H1 (cell line): ENCODE data around the gene SLIRP. TPM values are rescaled to one million over a fixed set of nuclear protein-coding genes. Genes with fewer than 3 reads are reported as not detected.

Experiments used
- CTCF ChIA-PET: fragments of 300-600 bp; sonication (Branson Sonifier 250); formaldehyde crosslinking; loops from one replicate; lab custom pipeline; 2021; ENCODE audit not compliant: partially characterized antibody; lab: Charles Lee
- POLR2A ChIA-PET: fragments of 300-600 bp; sonication (Branson Sonifier 250); formaldehyde crosslinking; loops from one replicate; lab custom pipeline; 2021; ENCODE audit warnings: inconsistent platforms; ENCODE audit not compliant: partially characterized antibody; lab: Charles Lee
- DNase-seq, 2 experiments: peaks; one replicate each; pipeline versions ENCODE4 v3.0.0 to v3.0.0-alpha.2; 2010 to 2022; ENCODE audit warnings: low spot score in 2 of 2, low read depth in 1 of 2, mixed read lengths in 1 of 2
- FAIRE-seq: peaks from 2 replicates; lab custom pipeline; 2011; peaks lifted over from hg19 to GRCh38; lab: Jason Lieb, UNC
- H2AFZ ChIP-seq: 2 replicates; pipeline ENCODE4 v1.8.1; 2012; ENCODE audit warnings: low read length, inconsistent platforms
- H2AK5ac ChIP-seq: 2 replicates; pipeline ENCODE4 v1.6.1; 2013; ENCODE audit warnings: low read depth, low read length
- H2BK120ac ChIP-seq: replicated peaks from 2 replicates; pipeline ENCODE3; 2013; ENCODE audit warnings: low read depth, low read length, inconsistent platforms
- H2BK12ac ChIP-seq: 2 replicates; pipeline ENCODE4 v1.6.1; 2013; ENCODE audit warnings: low read depth, low read length
- H2BK15ac ChIP-seq: 2 replicates; pipeline ENCODE4 v1.6.1; 2013; ENCODE audit warnings: low read length
- H2BK20ac ChIP-seq: 2 replicates; pipeline ENCODE4 v1.6.1; 2013; ENCODE audit warnings: low read length
- H2BK5ac ChIP-seq: 2 replicates; pipeline ENCODE4 v1.6.1; 2013; ENCODE audit warnings: low read depth, low read length
- H3K14ac ChIP-seq: 2 replicates; pipeline ENCODE4 v1.6.1; 2013; ENCODE audit warnings: inconsistent platforms; ENCODE audit not compliant: insufficient read length
- H3K18ac ChIP-seq: 2 replicates; pipeline ENCODE4 v1.6.1; 2013; ENCODE audit warnings: low read length; ENCODE audit errors: extremely low read depth
- H3K23ac ChIP-seq: 2 replicates; pipeline ENCODE4 v1.6.1; 2013; ENCODE audit warnings: inconsistent platforms; ENCODE audit not compliant: insufficient read length
- H3K23me2 ChIP-seq: 2 replicates; pipeline ENCODE4 v1.6.1; 2013; ENCODE audit warnings: low read depth, low read length
- H3K27ac ChIP-seq: 2 replicates; pipeline ENCODE4 v1.6.1; 2011; ENCODE audit warnings: low read depth, low read length, inconsistent platforms
- H3K27me3 ChIP-seq, 4 experiments: replicated peaks in 1 of 4; 1 replicate in 1 of 4; 2 replicates in 3 of 4; pipeline versions ENCODE4 v1.6.1 to v1.8.1; 2011 to 2013; ENCODE audit warnings: low read length in 3 of 4, mild to moderate bottlenecking in 3 of 4, inconsistent platforms in 2 of 4, mixed read lengths in 2 of 4, moderate library complexity in 1 of 4; ENCODE audit not compliant: control insufficient read depth in 3 of 4, insufficient read depth in 3 of 4; ENCODE audit errors: extremely low read depth in 1 of 4
- H3K36me3 ChIP-seq, 4 experiments: 2 replicates each; pipeline versions ENCODE4 v1.6.1 to v1.8.1; 2011 to 2013; ENCODE audit warnings: mild to moderate bottlenecking in 4 of 4, low read length in 3 of 4, moderate library complexity in 2 of 4, control low read depth in 1 of 4, inconsistent platforms in 1 of 4; ENCODE audit not compliant: insufficient read depth in 4 of 4, control insufficient read depth in 2 of 4
- H3K4ac ChIP-seq: replicated peaks from 2 replicates; pipeline ENCODE3; 2013; ENCODE audit warnings: low read length, low read depth, mixed read lengths, inconsistent platforms; ENCODE audit not compliant: insufficient read length
- H3K4me1 ChIP-seq, 4 experiments: replicated peaks in 1 of 4; 1 replicate in 1 of 4; 2 replicates in 3 of 4; pipeline versions ENCODE4 v1.6.1 to v1.8.1; 2011 to 2013; ENCODE audit warnings: low read length in 3 of 4, inconsistent platforms in 2 of 4, mixed read lengths in 1 of 4; ENCODE audit not compliant: insufficient read depth in 4 of 4, control insufficient read depth in 3 of 4
- H3K4me2 ChIP-seq, 2 experiments: 2 replicates each; pipeline versions ENCODE4 v1.6.1 to v1.8.1; 2011 to 2013; ENCODE audit warnings: low read depth in 2 of 2, low read length in 2 of 2, control low read depth in 1 of 2, inconsistent platforms in 1 of 2, mild to moderate bottlenecking in 1 of 2; ENCODE audit not compliant: insufficient read depth in 1 of 2
- H3K4me3 ChIP-seq, 4 experiments: fragments of 200-600, 300-600 bp in 1 of 4; sonication (generic), shearing (Covaris generic), sonication (Bioruptor Twin) in 1 of 4; 2 replicates each; pipeline versions ENCODE4 v1.5.1 to v1.8.1; 2011 to 2016; ENCODE audit warnings: low read length in 4 of 4, low read depth in 3 of 4, control low read depth in 2 of 4, inconsistent platforms in 2 of 4, mild to moderate bottlenecking in 2 of 4, mixed read lengths in 1 of 4, moderate library complexity in 1 of 4; ENCODE audit not compliant: insufficient read depth in 2 of 4; ENCODE audit errors: extremely low read depth in 1 of 4
- H3K56ac ChIP-seq: replicated peaks from 2 replicates; pipeline ENCODE3; 2013; ENCODE audit warnings: low read depth, mild to moderate bottlenecking, mixed read lengths, low read length, inconsistent platforms; ENCODE audit not compliant: insufficient read length
- H3K79me1 ChIP-seq: 2 replicates; pipeline ENCODE4 v1.6.1; 2013; ENCODE audit warnings: low read depth, low read length, control low read depth
- H3K79me2 ChIP-seq, 2 experiments: 2 replicates each; pipeline versions ENCODE4 v1.6.1 to v1.8.1; 2012 to 2013; ENCODE audit warnings: low read length in 2 of 2, mild to moderate bottlenecking in 2 of 2, inconsistent platforms in 1 of 2; ENCODE audit not compliant: insufficient read depth in 2 of 2, control insufficient read depth in 1 of 2
- H3K9ac ChIP-seq, 4 experiments: replicated peaks in 1 of 4; 1 replicate in 1 of 4; 2 replicates in 3 of 4; pipeline versions ENCODE4 v1.6.1 to v1.8.1; 2011 to 2013; ENCODE audit warnings: low read depth in 3 of 4, low read length in 3 of 4, control low read depth in 2 of 4, mild to moderate bottlenecking in 2 of 4, moderate library complexity in 2 of 4, inconsistent platforms in 1 of 4; ENCODE audit errors: extremely low read depth in 1 of 4
- H3K9me3 ChIP-seq, 2 experiments: 2 replicates each; pipeline versions ENCODE4 v1.6.1 to v1.8.1; 2012 to 2013; ENCODE audit warnings: mild to moderate bottlenecking in 2 of 2, moderate library complexity in 2 of 2, control low read depth in 1 of 2, inconsistent platforms in 1 of 2, low read depth in 1 of 2, low read length in 1 of 2, mixed read lengths in 1 of 2; ENCODE audit not compliant: insufficient read depth in 2 of 2
- H4K20me1 ChIP-seq, 2 experiments: replicated peaks in 1 of 2; 2 replicates each; pipeline versions ENCODE3 to v1.8.1; 2011 to 2013; ENCODE audit warnings: inconsistent platforms in 2 of 2, low read length in 2 of 2, mild to moderate bottlenecking in 1 of 2; ENCODE audit not compliant: insufficient read depth in 2 of 2, control insufficient read depth in 1 of 2
- H4K5ac ChIP-seq: 2 replicates; pipeline ENCODE4 v1.6.1; 2013; ENCODE audit warnings: low read length, low read depth, mixed read lengths, inconsistent platforms; ENCODE audit not compliant: insufficient read length
- H4K8ac ChIP-seq: 2 replicates; pipeline ENCODE4 v1.8.0; 2013; ENCODE audit warnings: mild to moderate bottlenecking, moderate library complexity, low read length, inconsistent platforms; ENCODE audit not compliant: insufficient read depth; ENCODE audit errors: extremely low read depth
- H4K91ac ChIP-seq: replicated peaks from 2 replicates; pipeline ENCODE3; 2013; ENCODE audit warnings: low read length, mixed read lengths, inconsistent platforms; ENCODE audit not compliant: insufficient read length
- BRCA1 ChIP-seq: IDR thresholded peaks from 2 replicates; pipeline ENCODE4 v1.6.1; 2012; ENCODE audit warnings: low read depth, low read length, improper control_type of control experiment
- CBX5 ChIP-seq: fragments of 300-800, 300-1000 bp; sonication (generic); IDR thresholded peaks from 2 replicates; pipeline ENCODE4 v1.7.1; 2016; ENCODE audit warnings: antibody characterized with exemption, low read length, low read depth
- CEBPB ChIP-seq: IDR thresholded peaks from 2 replicates; pipeline ENCODE4 v1.6.1; 2012; ENCODE audit warnings: low read depth, low read length
- GABPA ChIP-seq: IDR thresholded peaks from 2 replicates; pipeline ENCODE4 v1.6.1; 2011; ENCODE audit warnings: mild to moderate bottlenecking, low read length, moderate library complexity, borderline replicate concordance; ENCODE audit not compliant: insufficient read depth
- POLR2A ChIP-seq, 2 experiments: IDR thresholded peaks; 1 replicate in 1 of 2; 2 replicates in 1 of 2; pipeline ENCODE4 v1.6.1; 2011; ENCODE audit warnings: low read depth in 2 of 2, low read length in 2 of 2, mild to moderate bottlenecking in 2 of 2; ENCODE audit errors: control extremely low read depth in 1 of 2
- POLR2AphosphoS5 ChIP-seq: IDR thresholded peaks from 2 replicates; pipeline ENCODE4 v1.6.1; 2011; ENCODE audit warnings: low read depth, low read length
- SRF ChIP-seq: IDR thresholded peaks from 2 replicates; pipeline ENCODE4 v1.6.1; 2011; ENCODE audit warnings: mild to moderate bottlenecking, low read depth, low read length, moderate library complexity
- SUZ12 ChIP-seq: fragments of 200-600 bp; sonication (generic); IDR thresholded peaks from 2 replicates; pipeline ENCODE4 v1.6.1; 2012; ENCODE audit warnings: mild to moderate bottlenecking, inconsistent platforms, low read length, moderate library complexity, mixed read lengths
- TAF7 ChIP-seq: optimal IDR thresholded peaks from 2 replicates; pipeline ENCODE3; 2011; ENCODE audit warnings: low read depth, mild to moderate bottlenecking, inconsistent platforms, low read length, moderate library complexity, borderline replicate concordance
- TEAD4 ChIP-seq: IDR thresholded peaks from 2 replicates; pipeline ENCODE4 v1.6.1; 2012; ENCODE audit warnings: low read depth, low read length, inconsistent platforms, mixed read lengths
- WGBS, 2 experiments: shearing (Covaris generic) in 1 of 2; methylation state at CpG; one replicate each; pipeline versions ENCODE4 v1.1.6 to v1.1.7; 2013 to 2015; ENCODE audit warnings: low lambda C conversion rate in 2 of 2, mixed read lengths in 2 of 2, inconsistent platforms in 1 of 2, low coverage in 1 of 2, missing lambda C conversion rate in 1 of 2; ENCODE audit not compliant: insufficient replicate concordance in 2 of 2, insufficient coverage in 1 of 2, insufficient read length in 1 of 2; ENCODE audit errors: extremely low coverage in 1 of 2, missing lambda C conversion rate in 1 of 2; 5-methylcytosine and 5-hydroxymethylcytosine counted together
- polyA plus RNA-seq, 7 experiments: library from polyadenylated mRNA; depleted of rRNA in 3 of 7; stranded (reverse) in 5 of 7; unstranded in 2 of 7; fragments of >200 nt in 5 of 7; fragments of 200-250 nt in 2 of 7; gene quantifications; 1 replicate in 5 of 7; 2 replicates in 1 of 7; 4 replicates in 1 of 7; pipeline versions ENCODE4 v1.2.1 to v1.2.3, GENCODE V29; 2011 to 2013; ENCODE audit warnings: missing spikeins in 2 of 7, mixed read lengths in 2 of 7
- total RNA-seq: library from RNA; stranded (reverse); fragmentation: NEBNext Ultra II Directional; extraction: Animal tissue kit (Norgen Biotek cat#: 25700); gene quantifications from 2 replicates; pipeline ENCODE4 v1.2.1, GENCODE V29; 2021
- TF ChIP-seq, protein P1 (sequence below): IDR thresholded peaks from 2 replicates; pipeline ENCODE4 v1.6.1; 2012; ENCODE audit warnings: low read length, inconsistent platforms

The SLIRP gene
- total and polyA plus RNA-seq, 2 of the 8 experiments (the other 6 are each of a cell fraction or from before 2014, with no cell fraction given) = 374 to 383 TPM

DNA sequence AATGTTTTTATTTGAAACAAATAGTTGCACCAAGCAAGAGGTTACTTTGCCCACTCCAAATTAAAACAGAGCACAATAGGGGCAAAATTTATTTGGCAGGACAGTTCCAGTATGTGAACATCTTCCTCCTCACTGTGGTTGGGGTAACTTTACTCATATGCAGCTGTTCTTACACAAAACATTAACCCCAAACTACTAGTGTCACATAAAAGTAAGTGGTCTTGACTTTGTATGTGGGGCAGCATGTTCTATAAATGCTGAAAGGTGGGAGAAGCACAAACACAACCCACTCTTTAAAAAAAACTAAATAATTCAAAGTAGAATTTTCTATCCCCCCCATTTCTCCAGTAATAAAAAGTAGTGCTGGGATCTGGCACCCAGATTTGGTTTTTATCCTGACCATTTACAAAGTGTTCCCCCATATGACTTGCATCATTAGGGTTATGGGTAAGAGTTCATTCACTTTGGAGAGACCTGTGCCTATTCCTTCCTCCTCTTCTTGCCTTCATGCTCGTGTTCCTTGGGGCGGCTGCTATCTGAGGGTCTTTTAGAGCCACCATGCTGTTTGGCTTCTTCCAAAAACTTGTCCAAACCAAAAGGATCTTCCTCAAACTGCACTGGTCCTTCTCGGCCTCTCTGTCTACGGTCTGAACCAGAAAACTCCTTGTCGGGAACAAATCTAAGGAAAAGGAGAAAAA, 9.9 kb downstream of the SLIRP start:
- Histone ChIP-seq H2BK120ac (no peak overlapping the region), H3K23me2 (no peaks in the 10 kb centered on the region), H2BK12ac (no peak overlapping the region), H2BK20ac (no peak overlapping the region), H2AK5ac (no peak overlapping the region), H3K4ac (no peak overlapping the region), H3K36me3 (peaks cover 16 to 83% (median 55%) of the 10 kb centered on the region in 4 experiments), H3K9ac (no peak overlapping the region), H3K4me2 (no peak overlapping the region), H2BK5ac (no peak overlapping the region), H4K20me1 (peaks cover 0 to 7% of the 10 kb centered on the region in 2 experiments), H3K79me2 (peaks cover 0 to 21% of the 10 kb centered on the region in 2 experiments; a peak in 2 of 4 replicates), H2AFZ (no peak overlapping the region), H3K4me1 (no peaks in the 10 kb centered on the region), H3K27me3 (no peaks in the 10 kb centered on the region), H3K23ac (no peak overlapping the region), H3K79me1 (no peaks in the 10 kb centered on the region; the same call in 1 of the 2 replicates), H4K8ac (no peak overlapping the region), H3K9me3 (no peaks in the 10 kb centered on the region), H4K91ac (no peak overlapping the region), H3K56ac (no peak overlapping the region), H3K18ac (no peak overlapping the region), H4K5ac (no peak overlapping the region), H3K4me3 (no peak overlapping the region), H2BK15ac (no peak overlapping the region), H3K27ac (no peak overlapping the region), H3K14ac (no peak overlapping the region)
- FAIRE-seq (no peak), DNase-seq (no peak)
- TF ChIP-seq TAF7 = no peak
- no peak for TF ChIP-seq SRF
- TF ChIP-seq GABPA = no peak
- no peak for TF ChIP-seq SUZ12
- no peak for TF ChIP-seq TEAD4
- TF ChIP-seq CBX5 = no peak
- no peak for TF ChIP-seq CEBPB
- TF ChIP-seq, protein P1, sequence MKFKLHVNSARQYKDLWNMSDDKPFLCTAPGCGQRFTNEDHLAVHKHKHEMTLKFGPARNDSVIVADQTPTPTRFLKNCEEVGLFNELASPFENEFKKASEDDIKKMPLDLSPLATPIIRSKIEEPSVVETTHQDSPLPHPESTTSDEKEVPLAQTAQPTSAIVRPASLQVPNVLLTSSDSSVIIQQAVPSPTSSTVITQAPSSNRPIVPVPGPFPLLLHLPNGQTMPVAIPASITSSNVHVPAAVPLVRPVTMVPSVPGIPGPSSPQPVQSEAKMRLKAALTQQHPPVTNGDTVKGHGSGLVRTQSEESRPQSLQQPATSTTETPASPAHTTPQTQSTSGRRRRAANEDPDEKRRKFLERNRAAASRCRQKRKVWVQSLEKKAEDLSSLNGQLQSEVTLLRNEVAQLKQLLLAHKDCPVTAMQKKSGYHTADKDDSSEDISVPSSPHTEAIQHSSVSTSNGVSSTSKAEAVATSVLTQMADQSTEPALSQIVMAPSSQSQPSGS = no peak
- peak; percentile 41 to 55; a peak in 2 of 3 replicates for TF ChIP-seq POLR2A (IDR thresholded peaks at IDR 0.05; ENCODE audit: control extremely low read depth in 1 of 2, low read depth in 2 of 2, low read length in 2 of 2)
- no peak for TF ChIP-seq BRCA1
- peak; percentile 70 for TF ChIP-seq POLR2AphosphoS5
- POLR2A ChIA-PET = interaction anchor here (1.0 to 1.7 kb wide), 3 partner anchors 10 to 41 kb away, joined by 3 to 8 read pairs (median 4); no protein-coding TSS in a partner anchor
- CTCF ChIA-PET = interaction anchor here (0.6 to 2.5 kb wide), 3 partner anchors 35 to 64 kb away, joined by 3 to 11 read pairs (median 3); no protein-coding TSS in a partner anchor
- WGBS, 2 experiments = 97% methylated on average over 5 of the region's 5 CpGs; no CpG with 5 or more reads in 1 of the 2 experiments
